SU-DHL-6 (cell line): Measurements from ENCODE around the gene SOX30.

ENCODE experiments used
- H2AFZ ChIP-seq: fragments of 200-600 bp; sonication (generic); 2 replicates; pipeline ENCODE4 v1.6.1; 2014; ENCODE audit warnings: low read depth, mild to moderate bottlenecking, moderate library complexity, mixed read lengths, antibody characterized with exemption, low read length; ENCODE audit not compliant: severe bottlenecking
- H3F3A ChIP-seq: fragments of 200-600 bp; shearing (Covaris generic); 2 replicates; pipeline ENCODE4 v1.6.0; 2016; ENCODE audit warnings: antibody characterized with exemption, mild to moderate bottlenecking; ENCODE audit not compliant: insufficient read depth
- H3K27ac ChIP-seq: fragments of 200-600 bp; sonication (generic); 2 replicates; pipeline ENCODE4 v1.5.1; 2016; ENCODE audit warnings: low read depth, mild to moderate bottlenecking, low read length, moderate library complexity, mixed read lengths
- H3K27me3 ChIP-seq: fragments of 200-600 bp; sonication (generic), shearing (Covaris generic); 2 replicates; pipeline ENCODE4 v1.6.0; 2014; ENCODE audit warnings: mild to moderate bottlenecking, low read length
- H3K36me3 ChIP-seq: fragments of 200-600 bp; sonication (generic); 2 replicates; pipeline ENCODE4 v1.6.1; 2014; ENCODE audit warnings: mild to moderate bottlenecking, low read length, mixed read lengths
- H3K4me2 ChIP-seq: fragments of 300-600, 200-600 bp; shearing (Covaris generic), sonication (generic); 2 replicates; pipeline ENCODE4 v1.6.0; 2014; ENCODE audit warnings: low read length, low read depth, mild to moderate bottlenecking; ENCODE audit not compliant: poor library complexity, severe bottlenecking
- H3K4me3 ChIP-seq: fragments of 200-600 bp; sonication (generic); 2 replicates; pipeline ENCODE4 v1.5.1; 2014; ENCODE audit warnings: antibody characterized with exemption, low read length, mild to moderate bottlenecking, mixed read lengths; ENCODE audit not compliant: insufficient read depth, poor library complexity, severe bottlenecking
- H3K79me2 ChIP-seq: fragments of 200-600 bp; sonication (generic); 2 replicates; pipeline ENCODE4 v1.6.1; 2014; ENCODE audit warnings: mild to moderate bottlenecking, low read length, moderate library complexity; ENCODE audit not compliant: insufficient read depth
- H3K9ac ChIP-seq: fragments of 200-600 bp; sonication (generic); 2 replicates; pipeline ENCODE4 v1.7.0; 2014; ENCODE audit warnings: mild to moderate bottlenecking, low read length
- H3K9me2 ChIP-seq: fragments of 200-600 bp; sonication (generic); replicated peaks from 2 replicates; pipeline ENCODE4 v1.6.1; 2014; ENCODE audit warnings: low read length; ENCODE audit not compliant: insufficient read depth
- H3K9me3 ChIP-seq: fragments of 200-600 bp; sonication (generic); 2 replicates; pipeline ENCODE4 v1.6.1; 2014; ENCODE audit warnings: low read length, mixed read lengths; ENCODE audit not compliant: insufficient read depth
- H4K20me1 ChIP-seq: fragments of 200-600 bp; sonication (generic); 2 replicates; pipeline ENCODE4 v1.6.1; 2014; ENCODE audit warnings: low read depth, mild to moderate bottlenecking, antibody characterized with exemption, low read length, moderate library complexity, mixed read lengths
- CTCF ChIP-seq: fragments of 200-600 bp; sonication (generic); IDR thresholded peaks from one replicate; pipeline ENCODE4 v1.5.1; 2017; ENCODE audit warnings: antibody characterized with exemption, mild to moderate bottlenecking, low read length, moderate library complexity; ENCODE audit not compliant: insufficient read depth, poor library complexity, severe bottlenecking
- EZH2phosphoT487 ChIP-seq: fragments of 200-600 bp; sonication (generic), shearing (Covaris generic); conservative IDR thresholded peaks from 2 replicates; pipeline ENCODE4 v1.6.1; 2018; ENCODE audit warnings: mild to moderate bottlenecking, antibody characterized with exemption, low read length, moderate library complexity, mixed read lengths

The SOX30 gene

GRCh38 chr5:157670662-157671591, 18.7 kb upstream of the SOX30 start, which contains the start of gene C5orf52:
Gene C5orf52, plus strand, starts transcription at chr5:157671533. Its CDS starts 82 bp downstream, at chr5:157671615.
- no peak within 1 kb of the TSS for H3K4me3 ChIP-seq
- TF ChIP-seq CTCF = no peak
- TF ChIP-seq EZH2phosphoT487 = no peak
- H3K9me2 ChIP-seq = no peaks in the 10 kb centered on the region
- no peaks in the 10 kb centered on the region for H3F3A ChIP-seq
- H3K27me3 ChIP-seq = no peaks in the 10 kb centered on the region
- no peaks in the 10 kb centered on the region for H3K9me3 ChIP-seq
- H2AFZ ChIP-seq = no peak within 1 kb of the TSS
- H4K20me1 ChIP-seq = no peaks in the 10 kb centered on the region
- no peak within 1 kb of the TSS for H3K27ac ChIP-seq
- no peaks in the 10 kb centered on the region for H3K36me3 ChIP-seq
- no peak within 1 kb of the TSS for H3K9ac ChIP-seq
- no peaks in the 10 kb centered on the region for H3K79me2 ChIP-seq
- no peak within 1 kb of the TSS for H3K4me2 ChIP-seq

- no peak for TF ChIP-seq CTCF
- TF ChIP-seq EZH2phosphoT487 = no peak
Observed at GRCh38 chr5:157669701-157670097, 17.5 kb upstream of the SOX30 start.

GRCh38 chr5:157668356-157668755, 16.1 kb upstream of the SOX30 start:
- no peak overlapping the region for H2AFZ ChIP-seq
- H3K9me2 ChIP-seq = no peaks in the 10 kb centered on the region
- H3K27me3 ChIP-seq = no peaks in the 10 kb centered on the region
- no peaks in the 10 kb centered on the region for H4K20me1 ChIP-seq
- no peak overlapping the region for H3K4me2 ChIP-seq
- H3K9ac ChIP-seq = no peak overlapping the region
- TF ChIP-seq CTCF (no peak), EZH2phosphoT487 (no peak)
- no peaks in the 10 kb centered on the region for H3K36me3 ChIP-seq
- H3F3A ChIP-seq = no peaks in the 10 kb centered on the region
- H3K27ac ChIP-seq = no peak overlapping the region
- H3K4me3 ChIP-seq = no peak overlapping the region
- no peaks in the 10 kb centered on the region for H3K79me2 ChIP-seq
- H3K9me3 ChIP-seq = no peaks in the 10 kb centered on the region

More at GRCh38 chr5:157669701-157670097, 17.5 kb upstream of the SOX30 start:
- Histone ChIP-seq H2AFZ (no peak overlapping the region), H3K4me3 (no peak overlapping the region), H3K79me2 (no peaks in the 10 kb centered on the region), H3K27me3 (no peaks in the 10 kb centered on the region), H3K9me2 (no peaks in the 10 kb centered on the region), H3K27ac (no peak overlapping the region), H3K9me3 (no peaks in the 10 kb centered on the region), H3F3A (no peaks in the 10 kb centered on the region), H3K4me2 (no peak overlapping the region), H4K20me1 (no peaks in the 10 kb centered on the region), H3K36me3 (no peaks in the 10 kb centered on the region), H3K9ac (no peak overlapping the region)
